HepG2 (cell line): ENCODE measurements around the gene CAPS2. TPM values are rescaled to one million over a fixed set of nuclear protein-coding genes. Genes with fewer than 3 reads are reported as not detected.
A peak's percentile ranks its signal among the peaks of the same experiment; 100 is the strongest.

Experiments
- ATAC-seq: fragments of 200-7000 bp; cut with Tn5 transposase; 3 replicates; pipeline ENCODE4 v1.9.1; 2020; ENCODE audit warnings: mild to moderate bottlenecking, moderate library complexity
- BruUV-seq: library from RNA; stranded (reverse); fragments of 400-500 nt; replicated peaks from 2 replicates; lab custom pipeline; 2021; lab: Mats Ljungman, UMichigan
- CTCF ChIA-PET: fragments of 300-600 bp; formaldehyde crosslinking; extraction: SDS; loops from one replicate; lab custom pipeline; 2021; ENCODE audit warnings: low total read pairs, inconsistent platforms, low intra/inter-chr PET ratio; lab: Yijun Ruan, JAX
- POLR2A ChIA-PET: fragments of 350-600 bp; sonication (Branson Sonifier 250); formaldehyde crosslinking; loops from one replicate; lab custom pipeline; 2020; ENCODE audit warnings: antibody characterized with exemption, inconsistent platforms; lab: Yijun Ruan, JAX
- DNase-seq: peaks from one replicate; pipeline ENCODE4 v3.0.0-alpha.2; 2015; ENCODE audit warnings: low spot score
- FAIRE-seq: peaks from 3 replicates; lab custom pipeline; 2011; peaks lifted over from hg19 to GRCh38; lab: Jason Lieb, UNC
- H2AFZ ChIP-seq: one replicate; pipeline ENCODE4 v1.6.1; 2011; ENCODE audit warnings: low read length, inconsistent platforms
- H3K27ac ChIP-seq: fragments of 300-600 bp; 3 replicates; pipeline ENCODE4 v1.8.0; 2011; ENCODE audit warnings: mixed run types, mild to moderate bottlenecking, mixed read lengths, low read length, inconsistent platforms; ENCODE audit not compliant: insufficient read depth; ENCODE audit errors: extremely low read length
- H3K27me3 ChIP-seq, 2 experiments: fragments of 200-600 bp in 1 of 2; 2 replicates in 1 of 2; 3 replicates in 1 of 2; pipeline versions ENCODE4 v1.6.0 to v1.8.0; 2011; ENCODE audit warnings: low read length in 2 of 2, mild to moderate bottlenecking in 2 of 2, moderate library complexity in 2 of 2, inconsistent platforms in 1 of 2; ENCODE audit not compliant: insufficient read depth in 2 of 2, control insufficient read depth in 1 of 2
- H3K36me3 ChIP-seq, 2 experiments: fragments of 200-600 bp in 1 of 2; replicated peaks in 1 of 2; 2 replicates in 1 of 2; 3 replicates in 1 of 2; pipeline versions ENCODE4 v1.5.1 to v1.8.0; 2011; ENCODE audit warnings: low read length in 2 of 2, inconsistent platforms in 1 of 2; ENCODE audit not compliant: insufficient read depth in 2 of 2, control insufficient read depth in 1 of 2
- H3K4me1 ChIP-seq: 2 replicates; pipeline ENCODE4 v1.5.1; 2012; ENCODE audit warnings: low read length, inconsistent platforms; ENCODE audit not compliant: insufficient read depth
- H3K4me2 ChIP-seq: 2 replicates; pipeline ENCODE4 v1.6.0; 2011; ENCODE audit warnings: low read depth, low read length, inconsistent platforms
- H3K4me3 ChIP-seq, 3 experiments: fragments of 200-600 bp in 1 of 3; sonication (generic), shearing (Covaris generic) in 1 of 3; replicated peaks in 1 of 3; 2 replicates each; pipeline ENCODE4 v1.5.1; 2011 to 2016; ENCODE audit warnings: low read length in 3 of 3, inconsistent platforms in 2 of 3, low read depth in 2 of 3, mild to moderate bottlenecking in 2 of 3, control low read depth in 1 of 3, mixed read lengths in 1 of 3; ENCODE audit not compliant: insufficient read depth in 1 of 3
- H3K79me2 ChIP-seq: one replicate; pipeline ENCODE4 v1.6.1; 2011; ENCODE audit warnings: low read length, inconsistent platforms; ENCODE audit not compliant: insufficient read depth
- H3K9ac ChIP-seq: 2 replicates; pipeline ENCODE4 v1.6.0; 2011; ENCODE audit warnings: mild to moderate bottlenecking, low read depth, low read length, inconsistent platforms; ENCODE audit not compliant: insufficient read depth
- H3K9me3 ChIP-seq: 2 replicates; pipeline ENCODE4 v1.5.1; 2012; ENCODE audit warnings: mild to moderate bottlenecking, low read length
- H4K20me1 ChIP-seq: 2 replicates; pipeline ENCODE4 v1.6.0; 2011; ENCODE audit warnings: inconsistent platforms, mild to moderate bottlenecking, low read length, moderate library complexity; ENCODE audit not compliant: insufficient read depth
- ERF ChIP-seq: IDR thresholded peaks from 2 replicates; pipeline ENCODE4 v1.6.1; 2018; ENCODE audit warnings: missing biosample characterization, missing genetic modification reagents
- HHEX ChIP-seq: IDR thresholded peaks from 2 replicates; pipeline ENCODE4 v1.6.1; 2016; ENCODE audit warnings: control low read depth
- IKZF4 ChIP-seq: sonication (generic); formaldehyde crosslinking; IDR thresholded peaks from 2 replicates; pipeline ENCODE4 v1.5.1; 2020; ENCODE audit warnings: borderline replicate concordance, mild to moderate bottlenecking, low read depth, missing genetic modification reagents; ENCODE audit errors: not compliant biosample characterization
- ISL2 ChIP-seq: sonication (generic); formaldehyde crosslinking; IDR thresholded peaks from 2 replicates; pipeline ENCODE4 v1.5.0; 2020; ENCODE audit warnings: missing genetic modification reagents
- KLF11 ChIP-seq: IDR thresholded peaks from 2 replicates; pipeline ENCODE4 v1.6.1; 2016; ENCODE audit warnings: missing compliant biosample characterization
- RFXAP ChIP-seq: sonication (generic); formaldehyde crosslinking; IDR thresholded peaks from 2 replicates; pipeline ENCODE4 v1.4.0; 2020; ENCODE audit warnings: missing genetic modification reagents, borderline replicate concordance
- SALL2 ChIP-seq: sonication (generic); formaldehyde crosslinking; IDR thresholded peaks from 2 replicates; pipeline ENCODE4 v1.8.1; 2023; ENCODE audit warnings: mild to moderate bottlenecking, missing genetic modification reagents, inconsistent platforms
- SMARCC2 ChIP-seq: fragments of 450-650 bp; IDR thresholded peaks from 2 replicates; pipeline ENCODE4 v1.6.1; 2017; ENCODE audit warnings: antibody characterized with exemption, mild to moderate bottlenecking
- ZC3H4 ChIP-seq: sonication (generic); formaldehyde crosslinking; IDR thresholded peaks from 2 replicates; pipeline ENCODE4 v1.4.0; 2020; ENCODE audit warnings: missing genetic modification reagents, borderline replicate concordance
- ZNF251 ChIP-seq: sonication (generic); formaldehyde crosslinking; IDR thresholded peaks from 2 replicates; pipeline ENCODE4 v1.9.0; 2021; ENCODE audit warnings: mild to moderate bottlenecking, missing genetic modification reagents
- ZNF317 ChIP-seq: sonication (generic); formaldehyde crosslinking; IDR thresholded peaks from 2 replicates; pipeline ENCODE4 v1.5.0; 2020; ENCODE audit warnings: mild to moderate bottlenecking, missing genetic modification reagents
- ZNF350 ChIP-seq: sonication (generic); formaldehyde crosslinking; IDR thresholded peaks from 2 replicates; pipeline ENCODE4 v1.4.0; 2020; ENCODE audit warnings: mild to moderate bottlenecking, low read depth, missing genetic modification reagents, borderline replicate concordance
- ZNF609 ChIP-seq: sonication (generic); formaldehyde crosslinking; IDR thresholded peaks from 2 replicates; pipeline ENCODE4 v1.4.0; 2020; ENCODE audit warnings: mild to moderate bottlenecking, missing genetic modification reagents, borderline replicate concordance
- ZNF761 ChIP-seq: sonication (generic); formaldehyde crosslinking; conservative IDR thresholded peaks from 2 replicates; pipeline ENCODE4 v1.4.0; 2020; ENCODE audit warnings: mild to moderate bottlenecking, missing genetic modification reagents
- ZNF777 ChIP-seq: sonication (generic); formaldehyde crosslinking; IDR thresholded peaks from 2 replicates; pipeline ENCODE4 v1.4.0; 2020; ENCODE audit warnings: missing genetic modification reagents
- ZSCAN21 ChIP-seq: sonication (generic); formaldehyde crosslinking; IDR thresholded peaks from 2 replicates; pipeline ENCODE4 v1.8.0; 2022; ENCODE audit warnings: mild to moderate bottlenecking, missing genetic modification reagents, moderate library complexity, borderline replicate concordance
- ZZZ3 ChIP-seq: sonication (generic); formaldehyde crosslinking; IDR thresholded peaks from 2 replicates; pipeline ENCODE4 v1.4.0; 2020; ENCODE audit warnings: missing genetic modification reagents, mild to moderate bottlenecking, borderline replicate concordance
- WGBS: methylation state at CpG from one replicate; pipeline ENCODE4 v1.1.6; 2017; ENCODE audit warnings: low lambda C conversion rate; 5-methylcytosine and 5-hydroxymethylcytosine counted together
- in situ Hi-C: cut with HindIII; loops from 2 replicates; pipeline ENCODE4 v1.10.0; 2017; ENCODE audit warnings: low pct_unique_long_range_greater_than_20kb; ENCODE audit not compliant: extremely low pct_ligation_motif_present
- intact Hi-C: fragments of 100-400 bp; cut with micrococcal nuclease; formaldehyde crosslinking; loops from one replicate; pipeline ENCODE4 v1.10.0; 2022; ENCODE audit not compliant: unreplicated experiment
- polyA plus RNA-seq, 8 experiments: library from polyadenylated mRNA; depleted of rRNA in 3 of 8; stranded (reverse) in 7 of 8; unstranded in 1 of 8; fragments of >200 nt; fragmentation: Illumina TruSeq in 4 of 8; extraction: Trizol in 4 of 8; gene quantifications; 2 replicates each; pipeline versions ENCODE4 v1.2.1 to v1.2.3, GENCODE V29; 2011 to 2016; ENCODE audit warnings: low read depth in 4 of 8, missing spikeins in 1 of 8, mixed read lengths in 1 of 8; ENCODE audit not compliant: insufficient read depth in 1 of 8
- total RNA-seq, 5 experiments: library from RNA; depleted of rRNA; stranded (reverse); fragments of >200 nt; fragmentation: Illumina TruSeq; extraction: Trizol; gene quantifications; 2 replicates each; pipeline ENCODE4 v1.2.3, GENCODE V29; 2016; ENCODE audit warnings: low read depth in 1 of 5
- TF ChIP-seq, protein P1 (sequence below): sonication (generic); formaldehyde crosslinking; IDR thresholded peaks from 2 replicates; pipeline ENCODE4 v1.4.0; 2020; ENCODE audit warnings: mild to moderate bottlenecking, low read depth, missing genetic modification reagents

CAPS2 gene
- total and polyA plus RNA-seq, 2 of the 13 experiments (the other 11 are each of a cell fraction or from before 2014, with no cell fraction given) = 0.11 TPM; not detected in 1

- intact Hi-C loops = loop anchor here (10.0 kb wide), 1 partner anchor 173 kb away; no protein-coding TSS in a partner anchor
- no peak overlapping the region for H2AFZ ChIP-seq
Measured at GRCh38 chr12:75337905-75338304, 7.8 kb upstream of the CAPS2 start.

DNA sequence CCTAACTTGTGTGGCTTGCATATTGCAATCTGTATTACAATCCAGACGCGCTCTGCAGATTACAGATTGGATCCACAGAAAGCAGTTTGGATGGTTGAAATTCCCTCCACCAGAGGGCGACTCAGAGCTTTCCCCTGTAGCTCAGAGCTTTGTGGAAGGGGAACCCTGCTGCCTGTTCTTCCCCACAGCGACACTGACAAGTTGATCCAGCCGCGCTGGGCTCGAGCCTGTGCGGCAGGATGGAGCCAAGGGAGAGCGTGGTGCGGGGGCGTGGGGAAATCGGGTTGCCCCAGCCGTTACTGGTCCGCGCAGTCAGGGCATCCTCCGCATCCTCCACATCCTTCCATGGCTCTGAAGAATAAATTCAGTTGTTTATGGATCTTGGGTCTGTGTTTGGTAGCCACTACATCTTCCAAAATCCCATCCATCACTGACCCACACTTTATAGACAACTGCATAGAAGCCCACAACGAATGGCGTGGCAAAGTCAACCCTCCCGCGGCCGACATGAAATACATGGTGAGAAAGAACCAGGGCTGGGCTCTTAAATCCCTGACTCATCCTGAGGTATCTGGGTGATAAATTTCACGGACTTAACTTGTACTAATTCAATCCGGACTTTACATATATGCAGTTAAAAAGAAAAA is 4.4 kb upstream of the CAPS2 start, which contains the start of gene GLIPR1L1:
Gene GLIPR1L1, plus strand, starts transcription at position 287 of the 647 bp plus-strand sequence. Its CDS starts 59 bp downstream, at position 346.
- ATAC-seq (peak; percentile 83), FAIRE-seq (peak; percentile 89), DNase-seq (peak; percentile 71)
- no peak within 1 kb of the TSS for H2AFZ ChIP-seq
- H3K4me2 ChIP-seq = peak within 1 kb of the TSS; percentile 33
- H3K9me3 ChIP-seq = no peaks in the 10 kb centered on the region
- no peaks in the 10 kb centered on the region for H3K79me2 ChIP-seq
- 35% methylated on average over 16 of the region's 23 CpGs for WGBS
- H3K36me3 ChIP-seq = no peaks in the 10 kb centered on the region
- no peaks in the 10 kb centered on the region for H3K4me1 ChIP-seq
- in situ Hi-C loops (loop anchor here (10.0 kb wide), 1 partner anchor 170 kb away; no protein-coding TSS in a partner anchor), intact Hi-C loops (loop anchor here (1.0 to 10.0 kb wide), 4 partner anchors 170 to 1123 kb away; no protein-coding TSS in a partner anchor)
- POLR2A ChIA-PET = no interaction called here
- H3K4me3 ChIP-seq = no peak within 1 kb of the TSS; a peak in 1 of 6 replicates
- H3K27me3 ChIP-seq = no peaks in the 10 kb centered on the region
- CTCF ChIA-PET = interaction anchor here (1.5 kb wide), 1 partner anchor 171 kb away, joined by 9 read pairs; no protein-coding TSS in a partner anchor
- no peak within 1 kb of the TSS for H3K9ac ChIP-seq
- no TSS peak for BruUV-seq
- no peaks in the 10 kb centered on the region for H4K20me1 ChIP-seq
- no peak within 1 kb of the TSS for H3K27ac ChIP-seq
- TF ChIP-seq, protein P1, sequence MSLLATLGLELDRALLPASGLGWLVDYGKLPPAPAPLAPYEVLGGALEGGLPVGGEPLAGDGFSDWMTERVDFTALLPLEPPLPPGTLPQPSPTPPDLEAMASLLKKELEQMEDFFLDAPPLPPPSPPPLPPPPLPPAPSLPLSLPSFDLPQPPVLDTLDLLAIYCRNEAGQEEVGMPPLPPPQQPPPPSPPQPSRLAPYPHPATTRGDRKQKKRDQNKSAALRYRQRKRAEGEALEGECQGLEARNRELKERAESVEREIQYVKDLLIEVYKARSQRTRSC = no peak
- no peak for TF ChIP-seq ISL2 (CRISPR knock-in tag)
- TF ChIP-seq ZNF609 (CRISPR knock-in tag) = no peak
- no peak for TF ChIP-seq ERF (CRISPR knock-in tag)
- TF ChIP-seq ZNF251 (CRISPR knock-in tag) = no peak

More at GRCh38 chr12:75337905-75338304, 7.8 kb upstream of the CAPS2 start:
- WGBS = 0% methylated on average over 1 of the region's 1 CpG
- in situ Hi-C loops = loop anchor here (10.0 kb wide), 1 partner anchor 167 kb away; no protein-coding TSS in a partner anchor
- Histone ChIP-seq H4K20me1 (no peaks in the 10 kb centered on the region), H3K27me3 (no peaks in the 10 kb centered on the region), H3K9ac (no peak overlapping the region), H3K9me3 (no peaks in the 10 kb centered on the region), H3K36me3 (no peaks in the 10 kb centered on the region), H3K79me2 (no peaks in the 10 kb centered on the region), H3K4me3 (no peak overlapping the region), H3K4me2 (no peak overlapping the region), H3K4me1 (no peaks in the 10 kb centered on the region), H3K27ac (no peak overlapping the region)
- no peak for DNase-seq
- ChIA-PET POLR2A (no interaction called here), CTCF (no interaction called here)
- ATAC-seq = no peak
- no TSS peak for BruUV-seq
- no peak for TF ChIP-seq RFXAP
- no peak for TF ChIP-seq ZZZ3 (CRISPR knock-in tag)
- TF ChIP-seq ZNF350 (CRISPR knock-in tag) = no peak
- TF ChIP-seq SMARCC2 = no peak
- TF ChIP-seq IKZF4 (CRISPR knock-in tag) = no peak
- TF ChIP-seq ZNF761 (CRISPR knock-in tag) = no peak
- no peak for TF ChIP-seq ZSCAN21 (CRISPR knock-in tag)
- no peak for TF ChIP-seq ZNF777
- no peak for TF ChIP-seq ZNF317 (CRISPR knock-in tag)
- no peak for TF ChIP-seq KLF11 (CRISPR knock-in tag)
- TF ChIP-seq ZC3H4 (CRISPR knock-in tag) = no peak
- TF ChIP-seq SALL2 = no peak
- no peak for TF ChIP-seq HHEX (CRISPR knock-in tag)
- FAIRE-seq = no peak
